HEK293 (cell line): Measurements from ENCODE around the gene GGNBP2.

Source experiments
- CTCF ChIA-PET: fragments of 350-600 bp; formaldehyde crosslinking; extraction: SDS; loops from one replicate; lab custom pipeline; 2021; ENCODE audit warnings: antibody characterized with exemption; lab: Yijun Ruan, JAX
- POLR2A ChIA-PET: fragments of 300-600 bp; formaldehyde crosslinking; extraction: SDS; loops from one replicate; lab custom pipeline; 2020; ENCODE audit warnings: antibody characterized with exemption, inconsistent platforms; lab: Yijun Ruan, JAX
- H3K27ac ChIP-seq: fragments of 200-500 bp; sonication (Bioruptor generic); 2 replicates; pipeline ENCODE4 v1.5.1; 2014; ENCODE audit warnings: low read depth, low read length, control low read depth, inconsistent platforms; ENCODE audit errors: extremely low read depth
- H3K36me3 ChIP-seq, 2 experiments: fragments of 200-500 bp in 1 of 2; sonication (Bioruptor generic) in 1 of 2; 1 replicate in 1 of 2; 2 replicates in 1 of 2; pipeline ENCODE4 v1.5.1; 2014 to 2017; ENCODE audit warnings: inconsistent platforms in 2 of 2, low read length in 2 of 2; ENCODE audit not compliant: control insufficient read depth in 2 of 2, insufficient read depth in 1 of 2
- H3K4me1 ChIP-seq: fragments of 200-500 bp; sonication (Bioruptor generic); 2 replicates; pipeline ENCODE4 v1.5.1; 2014; ENCODE audit warnings: mild to moderate bottlenecking, low read length, inconsistent platforms; ENCODE audit not compliant: control insufficient read depth, insufficient read depth
- H3K4me3 ChIP-seq: 2 replicates; pipeline ENCODE4 v1.5.1; 2011; ENCODE audit warnings: low read depth, mild to moderate bottlenecking, control low read depth, low read length, moderate library complexity
- H3K9me3 ChIP-seq: fragments of 200-500 bp; sonication (Bioruptor generic); 2 replicates; pipeline ENCODE4 v1.5.1; 2014; ENCODE audit warnings: low read depth, low read length, inconsistent platforms; ENCODE audit not compliant: control insufficient read depth, insufficient read depth
- CTCF ChIP-seq: fragments of 450-650 bp; formaldehyde crosslinking; IDR thresholded peaks from 2 replicates; pipeline ENCODE4 v1.5.1; 2016; ENCODE audit warnings: missing biosample characterization, missing genetic modification characterization
- GLI2 ChIP-seq: fragments of 450-650 bp; formaldehyde crosslinking; IDR thresholded peaks from 2 replicates; pipeline ENCODE4; 2017; ENCODE audit warnings: missing biosample characterization, missing genetic modification characterization, low read depth, borderline replicate concordance
- PBX3 ChIP-seq: sonication (generic); formaldehyde crosslinking; IDR thresholded peaks from 2 replicates; pipeline ENCODE4 v1.8.1; 2022; ENCODE audit warnings: mild to moderate bottlenecking, moderate library complexity, missing genetic modification reagents
- PRDM1 ChIP-seq: fragments of 450-650 bp; formaldehyde crosslinking; IDR thresholded peaks from 2 replicates; pipeline ENCODE4; 2016; ENCODE audit warnings: missing biosample characterization, missing genetic modification characterization
- SCRT2 ChIP-seq: fragments of 450-650 bp; formaldehyde crosslinking; IDR thresholded peaks from 2 replicates; pipeline ENCODE4 v1.5.1; 2016; ENCODE audit warnings: missing biosample characterization, missing genetic modification characterization
- SP3 ChIP-seq: fragments of 450-650 bp; formaldehyde crosslinking; IDR thresholded peaks from 2 replicates; pipeline ENCODE4 v1.5.1; 2016; ENCODE audit warnings: missing biosample characterization, missing genetic modification characterization
- YY1 ChIP-seq: fragments of 450-650 bp; formaldehyde crosslinking; IDR thresholded peaks from 2 replicates; pipeline ENCODE4 v1.5.1; 2018; ENCODE audit warnings: missing biosample characterization, missing genetic modification characterization
- ZBTB49 ChIP-seq: fragments of 450-650 bp; formaldehyde crosslinking; IDR thresholded peaks from 2 replicates; pipeline ENCODE4 v1.5.1; 2016; ENCODE audit warnings: missing biosample characterization, missing genetic modification characterization, low read depth
- ZFP41 ChIP-seq: fragments of 450-650 bp; formaldehyde crosslinking; IDR thresholded peaks from 2 replicates; pipeline ENCODE4 v1.5.1; 2016; ENCODE audit warnings: missing biosample characterization, missing genetic modification characterization, borderline replicate concordance
- ZNF114 ChIP-seq: fragments of 450-650 bp; formaldehyde crosslinking; IDR thresholded peaks from 2 replicates; pipeline ENCODE4 v1.5.0; 2017; ENCODE audit warnings: missing biosample characterization, missing genetic modification characterization
- ZNF26 ChIP-seq: fragments of 450-650 bp; formaldehyde crosslinking; IDR thresholded peaks from 2 replicates; pipeline ENCODE4 v1.5.1; 2016; ENCODE audit warnings: missing biosample characterization, missing genetic modification characterization
- ZNF292 ChIP-seq: fragments of 450-650 bp; formaldehyde crosslinking; IDR thresholded peaks from 2 replicates; pipeline ENCODE4 v1.5.1; 2016; ENCODE audit warnings: low read depth, missing biosample characterization, missing genetic modification characterization, borderline replicate concordance
- ZNF302 ChIP-seq: fragments of 450-650 bp; formaldehyde crosslinking; IDR thresholded peaks from 2 replicates; pipeline ENCODE4 v1.5.1; 2016; ENCODE audit warnings: missing biosample characterization, missing genetic modification characterization, low read depth
- ZNF350 ChIP-seq: fragments of 450-650 bp; formaldehyde crosslinking; IDR thresholded peaks from 2 replicates; pipeline ENCODE4 v1.5.0; 2017; ENCODE audit warnings: missing biosample characterization, mild to moderate bottlenecking, missing genetic modification characterization
- ZNF366 ChIP-seq: fragments of 450-650 bp; formaldehyde crosslinking; conservative IDR thresholded peaks from 2 replicates; pipeline ENCODE4 v1.5.1; 2016; ENCODE audit warnings: missing biosample characterization, missing genetic modification characterization
- ZNF521 ChIP-seq: fragments of 450-650 bp; formaldehyde crosslinking; IDR thresholded peaks from 2 replicates; pipeline ENCODE4 v1.5.1; 2017; ENCODE audit warnings: missing biosample characterization, mild to moderate bottlenecking, missing genetic modification characterization
- ZNF548 ChIP-seq: fragments of 450-650 bp; formaldehyde crosslinking; IDR thresholded peaks from 2 replicates; pipeline ENCODE4 v1.5.1; 2016; ENCODE audit warnings: missing biosample characterization, missing genetic modification characterization
- ZNF624 ChIP-seq: fragments of 450-650 bp; formaldehyde crosslinking; IDR thresholded peaks from 2 replicates; pipeline ENCODE4 v1.5.1; 2017; ENCODE audit warnings: missing biosample characterization, missing genetic modification characterization
- ZNF707 ChIP-seq: fragments of 450-650 bp; formaldehyde crosslinking; IDR thresholded peaks from 2 replicates; pipeline ENCODE4 v1.5.1; 2016; ENCODE audit warnings: missing biosample characterization, missing genetic modification characterization
- ZSCAN18 ChIP-seq: fragments of 450-650 bp; formaldehyde crosslinking; IDR thresholded peaks from 2 replicates; pipeline ENCODE4 v1.5.1; 2016; ENCODE audit warnings: missing biosample characterization, missing genetic modification characterization

GGNBP2 gene

GRCh38 chr17:36600465-36600864, 55.7 kb downstream of the GGNBP2 start:
- H3K9me3 ChIP-seq: no peaks in the 10 kb centered on the region
- ChIA-PET CTCF (interaction anchor here (0.7 to 3.6 kb wide), 4 partner anchors 8 to 117 kb away, joined by 3 to 32 read pairs (median 11); partner anchors contain the start of gene DHRS11), POLR2A (interaction anchor here (0.8 to 3.8 kb wide), 8 partner anchors 8 to 105 kb away, joined by 3 to 70 read pairs (median 3); partner anchors contain the start of genes DHRS11 and GGNBP2)
- no peak for TF ChIP-seq PRDM1 (tag by site-specific recombination)
- no peak for TF ChIP-seq PBX3 (CRISPR knock-in tag)
- no peak for TF ChIP-seq ZNF707 (tag by site-specific recombination)
- no peak for TF ChIP-seq ZNF302 (tag by site-specific recombination)
- TF ChIP-seq SP3 (tag by site-specific recombination): no peak
- no peak for TF ChIP-seq ZNF292 (tag by site-specific recombination)
- no peak for TF ChIP-seq ZNF114 (tag by site-specific recombination)
- no peak for TF ChIP-seq ZFP41 (tag by site-specific recombination)
- no peak for TF ChIP-seq ZNF521
- no peak for TF ChIP-seq ZNF548 (tag by site-specific recombination)
- no peak for TF ChIP-seq CTCF (tag by site-specific recombination)
- no peak for TF ChIP-seq ZNF366 (tag by site-specific recombination)
- TF ChIP-seq SCRT2 (tag by site-specific recombination): no peak
- TF ChIP-seq ZNF624: no peak
- TF ChIP-seq GLI2 (tag by site-specific recombination): no peak
- no peak for TF ChIP-seq ZBTB49 (tag by site-specific recombination)
- no peak for TF ChIP-seq ZSCAN18
- no peak for TF ChIP-seq ZNF26 (tag by site-specific recombination)
- no peak for TF ChIP-seq ZNF350 (tag by site-specific recombination)
- no peak for TF ChIP-seq YY1 (tag by site-specific recombination)
- H3K4me1 ChIP-seq: peaks cover 9% of the 10 kb centered on the region; the same call in 1 of the 2 replicates
- H3K4me3 ChIP-seq: no peak overlapping the region
- peaks cover 4 to 54% of the 10 kb centered on the region in 2 experiments; a peak in 2 of 3 replicates for H3K36me3 ChIP-seq
- peak overlapping the region; percentile 56 for H3K27ac ChIP-seq
